ENCODE results near the gene APOA5.
"Not testable (repeated sequence)": the region's sequence is repeated elsewhere in the genome, so short reads cannot be mapped to it uniquely, and the experiment has no call there.

The APOA5 gene

GRCh38 chr11:116782728-116783127, 9.0 kb downstream of the APOA5 start:
- H3K36me3 ChIP-seq (ENCODE audit: insufficient read depth, low read length), result peaks cover 70% of the 10 kb centered on the region
- H3K27me3 ChIP-seq (ENCODE audit: control insufficient read depth in 1 of 2, insufficient read depth in 2 of 2, low read length in 2 of 2), result no peaks in the 10 kb centered on the region
- H3K9me3 ChIP-seq (ENCODE audit: low read length), result no peaks in the 10 kb centered on the region
- no peak overlapping the region for H3K4me3 ChIP-seq (ENCODE audit: low read depth in 1 of 2, low read length in 2 of 2)
- H3K27ac ChIP-seq (ENCODE audit: low read depth, low read length), result no peak overlapping the region
- H3K4me1 ChIP-seq (ENCODE audit: insufficient read depth, low read length), result peaks cover 13% of the 10 kb centered on the region
- no peak overlapping the region for H3K9ac ChIP-seq (ENCODE audit: low read length)

GRCh38 chr11:116778556-116778955, 13.1 kb downstream of the APOA5 start:
- Histone ChIP-seq H3K9me3 (ENCODE audit: low read length) (no peaks in the 10 kb centered on the region), H3K4me3 (ENCODE audit: low read depth in 1 of 2, low read length in 2 of 2) (no peak overlapping the region), H3K9ac (ENCODE audit: low read length) (no peak overlapping the region), H3K27me3 (ENCODE audit: control insufficient read depth in 1 of 2, insufficient read depth in 2 of 2, low read length in 2 of 2) (no peaks in the 10 kb centered on the region), H3K36me3 (ENCODE audit: insufficient read depth, low read length) (peaks cover 50% of the 10 kb centered on the region), H3K4me1 (ENCODE audit: insufficient read depth, low read length) (peaks cover 3% of the 10 kb centered on the region), H3K27ac (ENCODE audit: low read depth, low read length) (no peak overlapping the region)

- Histone ChIP-seq H3K4me3 (ENCODE audit: low read depth in 1 of 2, low read length in 2 of 2) (no peak overlapping the region), H3K9me3 (ENCODE audit: low read length) (no peaks in the 10 kb centered on the region), H3K27me3 (ENCODE audit: control insufficient read depth in 1 of 2, insufficient read depth in 2 of 2, low read length in 2 of 2) (no peaks in the 10 kb centered on the region), H3K27ac (ENCODE audit: low read depth, low read length) (no peak overlapping the region), H3K4me1 (ENCODE audit: insufficient read depth, low read length) (peaks cover 9% of the 10 kb centered on the region), H3K36me3 (ENCODE audit: insufficient read depth, low read length) (peaks cover 37% of the 10 kb centered on the region), H3K9ac (ENCODE audit: low read length) (no peak overlapping the region)
Observed at GRCh38 chr11:116777056-116777455, 14.6 kb downstream of the APOA5 start.

GRCh38 chr11:116776522-116776984, 15.1 kb downstream of the APOA5 start:
- H3K27ac ChIP-seq (ENCODE audit: low read depth, low read length), result no peak overlapping the region
- peaks cover 34% of the 10 kb centered on the region for H3K36me3 ChIP-seq (ENCODE audit: insufficient read depth, low read length)

GRCh38 chr11:116775975-116776374, 15.7 kb downstream of the APOA5 start:
- Histone ChIP-seq H3K4me1 (ENCODE audit: insufficient read depth, low read length) (peaks cover 19% of the 10 kb centered on the region), H3K9ac (ENCODE audit: low read length) (no peak overlapping the region), H3K9me3 (ENCODE audit: low read length) (no peaks in the 10 kb centered on the region), H3K36me3 (ENCODE audit: insufficient read depth, low read length) (peaks cover 34% of the 10 kb centered on the region), H3K27ac (ENCODE audit: low read depth, low read length) (no peak overlapping the region), H3K4me3 (ENCODE audit: low read depth in 1 of 2, low read length in 2 of 2) (no peak overlapping the region), H3K27me3 (ENCODE audit: control insufficient read depth in 1 of 2, insufficient read depth in 2 of 2, low read length in 2 of 2) (no peaks in the 10 kb centered on the region)

More at GRCh38 chr11:116776522-116776984, 15.1 kb downstream of the APOA5 start:
- no peaks in the 10 kb centered on the region for H3K9me3 ChIP-seq (ENCODE audit: low read length)
- H3K27me3 ChIP-seq (ENCODE audit: control insufficient read depth in 1 of 2, insufficient read depth in 2 of 2, low read length in 2 of 2), result no peaks in the 10 kb centered on the region
- H3K4me1 ChIP-seq (ENCODE audit: insufficient read depth, low read length), result peaks cover 14% of the 10 kb centered on the region
- H3K4me3 ChIP-seq (ENCODE audit: low read depth in 1 of 2, low read length in 2 of 2), result no peak overlapping the region
- H3K9ac ChIP-seq (ENCODE audit: low read length), result no peak overlapping the region

GRCh38 chr11:116774661-116775060, 17.0 kb downstream of the APOA5 start:
- Histone ChIP-seq H3K27ac (ENCODE audit: low read depth, low read length) (no peak overlapping the region), H3K36me3 (ENCODE audit: insufficient read depth, low read length) (peaks cover 28% of the 10 kb centered on the region), H3K4me3 (ENCODE audit: low read depth in 1 of 2, low read length in 2 of 2) (no peak overlapping the region), H3K9ac (ENCODE audit: low read length) (no peak overlapping the region), H3K9me3 (ENCODE audit: low read length) (no peaks in the 10 kb centered on the region), H3K4me1 (ENCODE audit: insufficient read depth, low read length) (peaks cover 23% of the 10 kb centered on the region), H3K27me3 (ENCODE audit: control insufficient read depth in 1 of 2, insufficient read depth in 2 of 2, low read length in 2 of 2) (no peaks in the 10 kb centered on the region)

GRCh38 chr11:116773203-116774097, 18.2 kb downstream of the APOA5 start:
- Histone ChIP-seq H3K9ac (ENCODE audit: low read length) (peak overlapping the region; percentile 30), H3K9me3 (ENCODE audit: low read length) (no peaks in the 10 kb centered on the region), H3K4me1 (ENCODE audit: insufficient read depth, low read length) (peaks cover 23% of the 10 kb centered on the region), H3K27ac (ENCODE audit: low read depth, low read length) (peak overlapping the region; percentile 49), H3K36me3 (ENCODE audit: insufficient read depth, low read length) (peaks cover 16% of the 10 kb centered on the region), H3K4me3 (ENCODE audit: low read depth in 1 of 2, low read length in 2 of 2) (peak overlapping the region; percentile 49 to 80), H3K27me3 (ENCODE audit: control insufficient read depth in 1 of 2, insufficient read depth in 2 of 2, low read length in 2 of 2) (no peaks in the 10 kb centered on the region)

GRCh38 chr11:116772443-116773202, 19.1 kb downstream of the APOA5 start, which contains the start of gene BUD13:
Gene BUD13 (minus strand): TSS chr11:116772987. CDS start chr11:116772964, 23 bp downstream.
- no peaks in the 10 kb centered on the region for H3K27me3 ChIP-seq (ENCODE audit: control insufficient read depth in 1 of 2, insufficient read depth in 2 of 2, low read length in 2 of 2)
- H3K4me1 ChIP-seq (ENCODE audit: insufficient read depth, low read length), result peaks cover 23% of the 10 kb centered on the region
- H3K27ac ChIP-seq (ENCODE audit: low read depth, low read length), result peak within 1 kb of the TSS; percentile 94
- H3K36me3 ChIP-seq (ENCODE audit: insufficient read depth, low read length), result peaks cover 8% of the 10 kb centered on the region
- peak within 1 kb of the TSS; percentile 80 to 93 for H3K4me3 ChIP-seq (ENCODE audit: low read depth in 1 of 2, low read length in 2 of 2)
- H3K9me3 ChIP-seq (ENCODE audit: low read length), result no peaks in the 10 kb centered on the region
- H3K9ac ChIP-seq (ENCODE audit: low read length), result peak within 1 kb of the TSS; percentile 74

- Histone ChIP-seq H3K9ac (ENCODE audit: low read length) (peak overlapping the region; percentile 74), H3K36me3 (ENCODE audit: insufficient read depth, low read length) (peaks cover 6% of the 10 kb centered on the region), H3K4me3 (ENCODE audit: low read depth in 1 of 2, low read length in 2 of 2) (peak overlapping the region; percentile 80 to 93), H3K27ac (ENCODE audit: low read depth, low read length) (no peak overlapping the region), H3K4me1 (ENCODE audit: insufficient read depth, low read length) (peaks cover 23% of the 10 kb centered on the region), H3K27me3 (ENCODE audit: control insufficient read depth in 1 of 2, insufficient read depth in 2 of 2, low read length in 2 of 2) (no peaks in the 10 kb centered on the region), H3K9me3 (ENCODE audit: low read length) (no peaks in the 10 kb centered on the region)
Observed at GRCh38 chr11:116771935-116772334, 19.7 kb downstream of the APOA5 start.

GRCh38 chr11:116762132-116762531, 29.5 kb downstream of the APOA5 start:
- Histone ChIP-seq H3K9me3 (ENCODE audit: low read length) (no peaks in the 10 kb centered on the region), H3K27ac (ENCODE audit: low read depth, low read length) (no peak overlapping the region), H3K9ac (ENCODE audit: low read length) (no peak overlapping the region), H3K4me3 (ENCODE audit: low read depth in 1 of 2, low read length in 2 of 2) (no peak overlapping the region), H3K4me1 (ENCODE audit: insufficient read depth, low read length) (no peaks in the 10 kb centered on the region), H3K27me3 (ENCODE audit: control insufficient read depth in 1 of 2, insufficient read depth in 2 of 2, low read length in 2 of 2) (no peaks in the 10 kb centered on the region), H3K36me3 (ENCODE audit: insufficient read depth, low read length) (peaks cover 65% of the 10 kb centered on the region)

GRCh38 chr11:116756044-116756443, 35.6 kb downstream of the APOA5 start:
- H3K27me3 ChIP-seq (ENCODE audit: control insufficient read depth in 1 of 2, insufficient read depth in 2 of 2, low read length in 2 of 2); H3K9ac ChIP-seq (ENCODE audit: low read length); H3K27ac ChIP-seq (ENCODE audit: low read depth, low read length); H3K9me3 ChIP-seq (ENCODE audit: low read length); H3K4me1 ChIP-seq (ENCODE audit: insufficient read depth, low read length); H3K4me3 ChIP-seq (ENCODE audit: low read depth in 1 of 2, low read length in 2 of 2): not testable (repeated sequence)
- peaks cover 72% of the 10 kb centered on the region for H3K36me3 ChIP-seq (ENCODE audit: insufficient read depth, low read length)
